Lower leg skin (tissue), 4 donors: ENCODE data around the gene ALG9. TPM values are rescaled to one million over a fixed set of nuclear protein-coding genes. Genes with fewer than 3 reads are reported as not detected.

ENCODE experiments used
- DNase-seq, 2 donors: peaks; one replicate each; pipeline ENCODE4 v3.0.0-alpha.2; 2019; ENCODE audit warnings: low spot score in 2 of 2
- H3K4me3 ChIP-seq: fragments of 200-600 bp; sonication (generic); 2 replicates; pipeline ENCODE4 v1.5.1; 2017; ENCODE audit warnings: mild to moderate bottlenecking, low read depth; ENCODE audit not compliant: poor library complexity, severe bottlenecking
- POLR2A ChIP-seq, 2 donors: fragments of 450-650 bp; IDR thresholded peaks; one replicate each; pipeline ENCODE4 v1.6.1; 2016 to 2017; ENCODE audit warnings: antibody characterized with exemption in 2 of 2, mild to moderate bottlenecking in 1 of 2, moderate library complexity in 1 of 2
- WGBS, 2 donors: methylation state at CpG; one replicate each; pipeline ENCODE4 v1.1.5; 2018; 5-methylcytosine and 5-hydroxymethylcytosine counted together
- intact Hi-C: fragments of 100-400 bp; cut with DNase I; formaldehyde crosslinking; loops from one replicate; pipeline ENCODE4 v1.15.0; 2023; ENCODE audit warnings: low total_unique reads
- total RNA-seq, 4 donors: library from RNA; depleted of rRNA; stranded (reverse); fragments of >200 nt; gene quantifications; one replicate each; pipeline ENCODE4 v1.1.0, GENCODE V29; 2016
- TF ChIP-seq, protein P1 (sequence below), 3 donors: fragments of 450-650 bp; IDR thresholded peaks; one replicate each; pipeline ENCODE4 v1.5.1; 2016; ENCODE audit warnings: antibody characterized with exemption in 3 of 3, mild to moderate bottlenecking in 3 of 3, moderate library complexity in 2 of 3

The ALG9 gene
- total RNA-seq, 4 donors from 2014 or later: 24.4 to 38.1 (median 29.0) TPM

DNA sequence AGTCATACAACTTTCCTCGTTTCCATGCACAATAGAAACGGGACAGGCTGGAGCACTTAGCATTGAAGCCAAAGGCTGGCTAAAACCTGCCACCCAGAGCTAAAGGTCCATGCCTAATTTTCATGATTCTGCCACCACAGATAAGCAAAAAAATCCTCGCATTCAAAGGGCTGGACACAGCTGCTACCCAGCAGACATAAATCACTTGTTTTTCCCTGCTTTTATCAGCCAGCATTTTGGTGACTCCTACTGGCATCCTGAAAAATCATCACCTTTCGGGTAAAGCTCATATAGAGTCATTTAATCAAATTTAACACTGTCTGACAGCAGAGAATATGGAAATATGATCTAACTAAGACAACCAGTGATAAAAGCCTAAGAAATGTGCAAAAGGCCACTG is 37.9 kb downstream of the ALG9 start:
- DNase-seq: no peak
- 60 to 68% methylated on average over 4 of the region's 4 CpGs for WGBS, 2 donors
- H3K4me3 ChIP-seq: no peak overlapping the region
- no peak for TF ChIP-seq POLR2A (IDR thresholded peaks at IDR 0.05)
- TF ChIP-seq, protein P1, sequence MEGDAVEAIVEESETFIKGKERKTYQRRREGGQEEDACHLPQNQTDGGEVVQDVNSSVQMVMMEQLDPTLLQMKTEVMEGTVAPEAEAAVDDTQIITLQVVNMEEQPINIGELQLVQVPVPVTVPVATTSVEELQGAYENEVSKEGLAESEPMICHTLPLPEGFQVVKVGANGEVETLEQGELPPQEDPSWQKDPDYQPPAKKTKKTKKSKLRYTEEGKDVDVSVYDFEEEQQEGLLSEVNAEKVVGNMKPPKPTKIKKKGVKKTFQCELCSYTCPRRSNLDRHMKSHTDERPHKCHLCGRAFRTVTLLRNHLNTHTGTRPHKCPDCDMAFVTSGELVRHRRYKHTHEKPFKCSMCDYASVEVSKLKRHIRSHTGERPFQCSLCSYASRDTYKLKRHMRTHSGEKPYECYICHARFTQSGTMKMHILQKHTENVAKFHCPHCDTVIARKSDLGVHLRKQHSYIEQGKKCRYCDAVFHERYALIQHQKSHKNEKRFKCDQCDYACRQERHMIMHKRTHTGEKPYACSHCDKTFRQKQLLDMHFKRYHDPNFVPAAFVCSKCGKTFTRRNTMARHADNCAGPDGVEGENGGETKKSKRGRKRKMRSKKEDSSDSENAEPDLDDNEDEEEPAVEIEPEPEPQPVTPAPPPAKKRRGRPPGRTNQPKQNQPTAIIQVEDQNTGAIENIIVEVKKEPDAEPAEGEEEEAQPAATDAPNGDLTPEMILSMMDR (IDR thresholded peaks at IDR 0.05): no peak
- intact Hi-C loops: loop anchor here (10.0 kb wide), 1 partner anchor 49 kb away; no protein-coding TSS in a partner anchor

DNA sequence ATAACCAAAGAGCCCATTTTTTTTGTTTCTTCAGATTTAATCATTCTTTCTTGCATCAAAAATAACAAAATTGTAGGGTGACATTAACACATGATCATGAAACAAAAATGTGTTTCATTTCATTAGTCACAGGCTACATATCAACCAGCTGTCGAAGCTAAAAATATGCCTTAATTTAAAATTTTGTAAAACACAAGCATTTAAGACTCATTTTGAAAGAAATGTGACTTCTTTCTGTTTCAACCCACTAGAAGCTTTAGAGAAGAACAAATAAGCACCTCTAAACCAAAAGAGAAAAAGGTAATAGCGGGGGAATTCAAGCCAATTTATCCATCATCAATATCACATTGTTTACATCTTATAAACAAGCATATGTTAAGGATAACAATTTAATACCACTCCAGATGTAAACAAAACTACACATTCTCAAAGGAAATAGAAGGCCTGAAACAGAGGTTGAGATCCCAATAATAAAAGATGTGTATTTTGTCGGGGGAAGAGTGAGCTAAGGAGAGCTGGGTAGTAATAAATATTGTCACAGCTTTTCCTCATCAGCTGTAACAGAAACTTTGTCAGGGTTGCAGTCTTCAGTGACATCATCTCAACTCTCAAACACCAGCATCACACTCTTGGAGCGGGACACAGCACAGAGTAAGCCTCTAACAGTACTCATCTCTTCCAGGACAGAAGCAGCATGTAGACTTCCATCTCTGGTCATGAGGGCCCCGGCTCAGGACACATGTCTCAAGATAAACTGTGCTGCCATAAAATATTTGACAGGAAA is 42.0 kb downstream of the ALG9 start:
- no peak for DNase-seq
- TF ChIP-seq, protein P1 (IDR thresholded peaks at IDR 0.05): no peak
- TF ChIP-seq POLR2A (IDR thresholded peaks at IDR 0.05): no peak
- WGBS, 2 donors: 78 to 81% methylated on average over 5 of the region's 5 CpGs
- no peak overlapping the region for H3K4me3 ChIP-seq
- intact Hi-C loops: no loop called here

DNA sequence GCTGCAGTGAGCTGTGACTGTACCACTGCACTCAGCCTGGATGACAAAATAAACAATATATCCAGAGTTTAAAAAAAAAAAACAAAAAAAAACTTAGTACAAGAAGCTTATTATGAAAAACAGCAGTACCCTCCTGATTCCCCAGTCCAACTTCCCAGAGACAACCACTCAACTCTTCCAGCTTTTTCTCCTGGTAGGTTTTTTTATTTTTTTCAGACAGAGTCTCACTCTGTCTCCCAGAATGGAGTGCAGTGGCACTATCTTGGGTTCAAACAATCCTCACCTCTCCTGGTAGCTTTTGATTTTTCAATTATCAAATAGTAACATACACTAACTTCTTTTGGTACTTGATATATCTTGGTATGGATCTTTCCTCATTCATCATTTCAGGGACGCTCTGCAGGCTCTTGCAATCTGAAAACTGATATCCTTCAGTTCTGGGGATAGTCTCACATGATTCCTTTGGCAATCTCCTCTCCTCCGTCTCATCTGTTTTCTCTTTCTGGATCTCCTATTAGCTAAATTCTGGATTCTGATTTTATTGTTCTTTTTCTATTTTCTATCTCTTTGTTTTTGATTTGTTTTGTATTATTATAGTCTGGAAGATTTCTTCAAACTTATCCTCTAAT is 44.9 kb downstream of the ALG9 start:
- intact Hi-C loops: no loop called here
- TF ChIP-seq, protein P1 (IDR thresholded peaks at IDR 0.05): no peak
- no peak for TF ChIP-seq POLR2A (IDR thresholded peaks at IDR 0.05)
- 61 to 77% methylated on average over 2 of the region's 2 CpGs for WGBS, 2 donors
- DNase-seq: no peak
- no peak overlapping the region for H3K4me3 ChIP-seq

GRCh38 chr11:111823629-111824028 is 47.8 kb downstream of the ALG9 start:
- no peak for TF ChIP-seq POLR2A (IDR thresholded peaks at IDR 0.05)
- TF ChIP-seq, protein P1 (IDR thresholded peaks at IDR 0.05): no peak
- H3K4me3 ChIP-seq: no peak overlapping the region
- intact Hi-C loops: no loop called here
- DNase-seq: no peak

- DNase-seq: no peak
- no peak for TF ChIP-seq POLR2A (IDR thresholded peaks at IDR 0.05)
- TF ChIP-seq, protein P1 (IDR thresholded peaks at IDR 0.05): no peak
- intact Hi-C loops: no loop called here
- 78 to 86% methylated on average over 1 of the region's 1 CpG for WGBS, 2 donors
- no peak overlapping the region for H3K4me3 ChIP-seq
Observed at GRCh38 chr11:111823131-111823530, 48.2 kb downstream of the ALG9 start.
